ENCODE data around the gene DENND1A.
"Not testable (repeated sequence)": the region's sequence is repeated elsewhere in the genome, so short reads cannot be mapped to it uniquely, and the experiment has no call there.

The DENND1A gene

GRCh38 chr9:123761905-123762605 lies 167.9 kb downstream of the DENND1A start:
- DNase-seq = no peak

- DNase-seq = no peak
Observed at GRCh38 chr9:123757960-123758359, 172.0 kb downstream of the DENND1A start.

GRCh38 chr9:123757547-123757946 lies 172.4 kb downstream of the DENND1A start:
- no peak for DNase-seq

GRCh38 chr9:123756484-123757106 lies 173.3 kb downstream of the DENND1A start:
- DNase-seq = no peak

GRCh38 chr9:123753669-123754258 lies 176.2 kb downstream of the DENND1A start:
- no peak for DNase-seq

- DNase-seq = no peak
Observed at GRCh38 chr9:123753016-123753415, 176.9 kb downstream of the DENND1A start.

GRCh38 chr9:123749580-123750202 lies 180.2 kb downstream of the DENND1A start:
- DNase-seq = no peak

GRCh38 chr9:123746765-123747164 lies 183.2 kb downstream of the DENND1A start:
- no peak for DNase-seq

GRCh38 chr9:123745933-123746332 lies 184.0 kb downstream of the DENND1A start:
- DNase-seq = no peak

- DNase-seq = no peak
Observed at GRCh38 chr9:123745451-123745850, 184.5 kb downstream of the DENND1A start.

GRCh38 chr9:123743737-123744136 lies 186.2 kb downstream of the DENND1A start:
- no peak for DNase-seq

- no peak for DNase-seq
Observed at GRCh38 chr9:123742009-123742767, 187.7 kb downstream of the DENND1A start.

- DNase-seq = no peak
Observed at GRCh38 chr9:123741214-123741613, 188.7 kb downstream of the DENND1A start.

GRCh38 chr9:123739902-123740301 lies 190.0 kb downstream of the DENND1A start:
- no peak for DNase-seq

- DNase-seq = no peak
Observed at GRCh38 chr9:123739387-123739786, 190.5 kb downstream of the DENND1A start.

- no peak for DNase-seq
Observed at GRCh38 chr9:123738648-123739047, 191.3 kb downstream of the DENND1A start.

GRCh38 chr9:123735376-123735775 lies 194.6 kb downstream of the DENND1A start:
- DNase-seq = no peak

- not testable (repeated sequence) for DNase-seq
Observed at GRCh38 chr9:123728571-123728970, 201.4 kb downstream of the DENND1A start.

GRCh38 chr9:123727332-123727731 lies 202.6 kb downstream of the DENND1A start:
- no peak for DNase-seq

- no peak for DNase-seq
Observed at GRCh38 chr9:123725389-123725788, 204.5 kb downstream of the DENND1A start.

GRCh38 chr9:123724211-123724796 lies 205.6 kb downstream of the DENND1A start:
- DNase-seq = no peak

- no peak for DNase-seq
Observed at GRCh38 chr9:123723135-123723875, 206.6 kb downstream of the DENND1A start.
